Trophoblast cell (in vitro differentiated cells and primary cell): Measurements from ENCODE around the gene ASXL2.

ENCODE experiments used
- DNase-seq, 2 donors: peaks; one replicate each; pipeline ENCODE4 v3.0.0-alpha.2; 2016
- H2AFZ ChIP-seq: 2 replicates; pipeline ENCODE4 v1.6.1; 2013; ENCODE audit warnings: low read length, moderate library complexity, mild to moderate bottlenecking; ENCODE audit not compliant: insufficient read depth, poor library complexity
- H2AK5ac ChIP-seq: 2 replicates; pipeline ENCODE4 v1.6.1; 2013; ENCODE audit warnings: mild to moderate bottlenecking, low read length
- H2BK120ac ChIP-seq: 2 replicates; pipeline ENCODE4 v1.6.1; 2013; ENCODE audit warnings: low read length, mild to moderate bottlenecking, moderate library complexity; ENCODE audit not compliant: insufficient read depth, poor library complexity
- H2BK12ac ChIP-seq: 2 replicates; pipeline ENCODE4 v1.6.1; 2013; ENCODE audit warnings: mild to moderate bottlenecking, low read length, moderate library complexity
- H2BK5ac ChIP-seq: 2 replicates; pipeline ENCODE4 v1.6.1; 2013; ENCODE audit warnings: low read length, low read depth, moderate library complexity, mild to moderate bottlenecking; ENCODE audit not compliant: poor library complexity
- H3K14ac ChIP-seq: 2 replicates; pipeline ENCODE4 v1.6.1; 2013; ENCODE audit warnings: mild to moderate bottlenecking, low read length
- H3K18ac ChIP-seq: 2 replicates; pipeline ENCODE4 v1.6.1; 2013; ENCODE audit warnings: mild to moderate bottlenecking, low read length
- H3K23ac ChIP-seq: 2 replicates; pipeline ENCODE4 v1.6.1; 2013; ENCODE audit warnings: low read length
- H3K27ac ChIP-seq: 2 replicates; pipeline ENCODE4 v1.5.1; 2013; ENCODE audit warnings: low read depth, mild to moderate bottlenecking, inconsistent platforms, low read length, moderate library complexity
- H3K27me3 ChIP-seq: 2 replicates; pipeline ENCODE4 v1.6.1; 2013; ENCODE audit warnings: inconsistent platforms, mild to moderate bottlenecking, low read length, moderate library complexity; ENCODE audit not compliant: insufficient read depth
- H3K36me3 ChIP-seq, 2 experiments: 1 replicate in 1 of 2; 2 replicates in 1 of 2; pipeline ENCODE4 v1.6.1; 2013; ENCODE audit warnings: low read length in 2 of 2, mild to moderate bottlenecking in 2 of 2, moderate library complexity in 1 of 2; ENCODE audit not compliant: insufficient read depth in 2 of 2, control insufficient read depth in 1 of 2
- H3K4ac ChIP-seq: 2 replicates; pipeline ENCODE4 v1.6.1; 2013; ENCODE audit warnings: low read depth, mild to moderate bottlenecking, low read length, moderate library complexity
- H3K4me1 ChIP-seq, 2 experiments: 1 replicate in 1 of 2; 2 replicates in 1 of 2; pipeline ENCODE4 v1.6.1; 2013; ENCODE audit warnings: low read length in 2 of 2, mild to moderate bottlenecking in 2 of 2, moderate library complexity in 1 of 2; ENCODE audit not compliant: insufficient read depth in 2 of 2, control insufficient read depth in 1 of 2
- H3K4me2 ChIP-seq: 2 replicates; pipeline ENCODE4 v1.6.1; 2013; ENCODE audit warnings: inconsistent platforms, mild to moderate bottlenecking, low read length, moderate library complexity
- H3K4me3 ChIP-seq: 2 replicates; pipeline ENCODE4 v1.5.1; 2013; ENCODE audit warnings: mild to moderate bottlenecking, low read depth, low read length, inconsistent platforms
- H3K79me1 ChIP-seq: one replicate; pipeline ENCODE4 v1.6.1; 2013; ENCODE audit warnings: low read length
- H3K79me2 ChIP-seq: 2 replicates; pipeline ENCODE4 v1.6.1; 2013; ENCODE audit warnings: low read length, mild to moderate bottlenecking; ENCODE audit not compliant: control insufficient read depth, insufficient read depth, poor library complexity
- H3K9ac ChIP-seq: 2 replicates; pipeline ENCODE4 v1.6.1; 2013; ENCODE audit warnings: mild to moderate bottlenecking, low read length
- H3K9me3 ChIP-seq: 2 replicates; pipeline ENCODE4 v1.6.1; 2013; ENCODE audit warnings: low read depth, mild to moderate bottlenecking, control low read depth, inconsistent platforms, low read length; ENCODE audit not compliant: insufficient read depth
- H4K12ac ChIP-seq: 2 replicates; pipeline ENCODE4 v1.6.1; 2013; ENCODE audit warnings: low read depth, mild to moderate bottlenecking, low read length, moderate library complexity
- H4K8ac ChIP-seq: 2 replicates; pipeline ENCODE4 v1.6.1; 2013; ENCODE audit warnings: low read depth, mild to moderate bottlenecking, low read length, moderate library complexity
- H4K91ac ChIP-seq: one replicate; pipeline ENCODE4 v1.6.1; 2013; ENCODE audit warnings: low read depth, mild to moderate bottlenecking, low read length, moderate library complexity
- WGBS: extraction: QIAGEN DNeasy Blood & Tissue Kit; methylation state at CpG from one replicate; pipeline ENCODE4 v1.1.7; 2013; ENCODE audit warnings: missing lambda C conversion rate; ENCODE audit not compliant: insufficient read length, insufficient coverage; ENCODE audit errors: extremely low coverage; 5-methylcytosine and 5-hydroxymethylcytosine counted together

ASXL2 gene

DNA sequence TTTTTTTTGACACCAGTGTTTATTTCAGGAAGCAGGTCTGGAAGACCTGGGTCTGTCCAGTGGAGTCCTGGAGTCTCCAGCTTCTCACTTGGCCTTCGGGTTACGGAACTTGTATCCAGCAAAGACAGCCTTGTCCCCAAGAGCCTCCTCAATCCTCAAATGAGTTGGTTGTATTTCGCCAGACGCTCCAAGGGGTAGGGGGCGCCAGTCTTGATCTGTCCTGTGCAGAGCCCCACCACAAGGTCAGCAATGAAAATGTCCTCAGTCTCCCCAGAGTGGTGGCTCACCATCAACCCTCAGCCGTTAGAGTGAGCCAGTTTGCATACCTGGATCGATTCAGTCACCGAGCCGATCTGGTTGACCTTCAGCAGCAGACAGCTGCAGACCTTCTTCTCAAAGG, 21.9 kb downstream of the ASXL2 start:
- no peak overlapping the region for H2AFZ ChIP-seq
- H3K14ac ChIP-seq: no peak overlapping the region
- no peak for DNase-seq
- H4K8ac ChIP-seq: no peak overlapping the region
- peaks cover 0 to 4% of the 10 kb centered on the region in 2 experiments for H3K36me3 ChIP-seq
- no peaks in the 10 kb centered on the region for H3K9me3 ChIP-seq
- H3K4me3 ChIP-seq: no peak overlapping the region
- H3K4ac ChIP-seq: no peak overlapping the region
- no peak overlapping the region for H3K4me2 ChIP-seq
- H2BK120ac ChIP-seq: no peak overlapping the region
- no peaks in the 10 kb centered on the region for H3K79me1 ChIP-seq
- H3K9ac ChIP-seq: no peak overlapping the region
- H4K12ac ChIP-seq: no peak overlapping the region
- no peak overlapping the region for H2BK5ac ChIP-seq
- H3K23ac ChIP-seq: no peak overlapping the region
- no peak overlapping the region for H2BK12ac ChIP-seq
- H3K27ac ChIP-seq: no peak overlapping the region
- WGBS: no CpG with 5 or more reads among the region's 9 CpGs
- H3K79me2 ChIP-seq: peaks cover 4% of the 10 kb centered on the region
- H4K91ac ChIP-seq: no peak overlapping the region
- H3K4me1 ChIP-seq: no peaks in the 10 kb centered on the region
- H2AK5ac ChIP-seq: no peak overlapping the region
- no peaks in the 10 kb centered on the region for H3K27me3 ChIP-seq
- H3K18ac ChIP-seq: no peak overlapping the region

DNA sequence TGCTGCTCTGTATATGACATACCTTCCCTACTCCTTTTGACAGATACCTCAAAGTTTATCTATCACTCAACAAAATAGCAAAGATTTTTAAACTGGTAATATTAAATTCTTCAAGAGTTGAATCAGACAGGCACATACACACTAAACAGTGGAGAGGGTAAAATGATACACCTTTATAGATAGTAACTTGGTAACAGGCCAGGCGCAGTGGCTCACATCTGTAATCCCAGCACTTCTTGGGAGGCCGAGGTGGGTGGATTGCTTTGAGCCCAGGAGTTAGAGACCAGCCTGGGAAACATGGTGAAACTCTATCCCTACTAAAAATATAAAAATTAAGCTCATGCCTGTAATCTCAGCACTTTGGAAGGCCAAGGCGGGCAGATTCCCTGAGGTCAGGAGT, 23.2 kb downstream of the ASXL2 start:
- Histone ChIP-seq H2AK5ac (no peak overlapping the region), H3K4me2 (no peak overlapping the region), H3K23ac (no peak overlapping the region), H2BK120ac (no peak overlapping the region), H3K18ac (no peak overlapping the region), H3K4me1 (no peaks in the 10 kb centered on the region), H3K27me3 (no peaks in the 10 kb centered on the region), H4K12ac (no peak overlapping the region), H4K91ac (no peak overlapping the region), H3K79me1 (no peaks in the 10 kb centered on the region), H3K4me3 (no peak overlapping the region), H3K79me2 (peaks cover 2% of the 10 kb centered on the region), H3K14ac (no peak overlapping the region), H3K9ac (no peak overlapping the region), H3K27ac (no peak overlapping the region), H2AFZ (no peak overlapping the region), H3K36me3 (peaks cover 0 to 4% of the 10 kb centered on the region in 2 experiments), H2BK12ac (no peak overlapping the region), H3K4ac (no peak overlapping the region), H3K9me3 (no peaks in the 10 kb centered on the region), H4K8ac (no peak overlapping the region), H2BK5ac (no peak overlapping the region)
- no CpG with 5 or more reads among the region's 3 CpGs for WGBS
- DNase-seq: no peak

DNA sequence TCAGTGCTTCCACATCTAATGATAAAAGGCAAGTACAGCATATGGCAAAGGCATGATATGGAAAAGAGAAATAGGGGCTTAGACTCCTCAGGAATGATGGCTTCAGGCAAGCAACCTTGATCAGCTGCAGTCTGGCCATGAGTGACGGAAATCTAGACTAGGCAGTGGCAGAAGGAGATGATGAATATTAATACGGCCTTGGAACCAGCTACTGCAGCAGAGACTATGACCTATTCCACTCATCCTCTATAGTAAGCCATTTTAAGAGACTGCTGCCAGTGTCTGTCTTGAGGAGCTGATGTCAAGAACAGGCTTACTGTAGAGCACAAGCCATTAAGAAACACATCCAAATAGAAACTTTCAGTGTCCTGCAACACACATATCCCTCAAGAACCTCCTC, 23.7 kb downstream of the ASXL2 start:
- Histone ChIP-seq H3K9me3 (no peaks in the 10 kb centered on the region), H3K18ac (peak overlapping the region; percentile 18), H3K27me3 (no peaks in the 10 kb centered on the region), H3K4me1 (no peaks in the 10 kb centered on the region), H4K12ac (no peak overlapping the region), H4K8ac (no peak overlapping the region), H3K4me2 (no peak overlapping the region), H3K14ac (no peak overlapping the region), H2BK120ac (no peak overlapping the region), H3K79me2 (peaks cover 2% of the 10 kb centered on the region), H3K4ac (peak overlapping the region; percentile 64), H4K91ac (no peak overlapping the region), H2BK12ac (no peak overlapping the region), H3K9ac (no peak overlapping the region), H2AK5ac (no peak overlapping the region), H3K36me3 (peaks cover 0 to 4% of the 10 kb centered on the region in 2 experiments), H2BK5ac (no peak overlapping the region), H3K23ac (no peak overlapping the region), H3K27ac (no peak overlapping the region), H3K79me1 (no peaks in the 10 kb centered on the region), H3K4me3 (no peak overlapping the region), H2AFZ (no peak overlapping the region)
- DNase-seq: peak; percentile 4 to 27
- WGBS: no CpG with 5 or more reads among the region's 2 CpGs

DNA sequence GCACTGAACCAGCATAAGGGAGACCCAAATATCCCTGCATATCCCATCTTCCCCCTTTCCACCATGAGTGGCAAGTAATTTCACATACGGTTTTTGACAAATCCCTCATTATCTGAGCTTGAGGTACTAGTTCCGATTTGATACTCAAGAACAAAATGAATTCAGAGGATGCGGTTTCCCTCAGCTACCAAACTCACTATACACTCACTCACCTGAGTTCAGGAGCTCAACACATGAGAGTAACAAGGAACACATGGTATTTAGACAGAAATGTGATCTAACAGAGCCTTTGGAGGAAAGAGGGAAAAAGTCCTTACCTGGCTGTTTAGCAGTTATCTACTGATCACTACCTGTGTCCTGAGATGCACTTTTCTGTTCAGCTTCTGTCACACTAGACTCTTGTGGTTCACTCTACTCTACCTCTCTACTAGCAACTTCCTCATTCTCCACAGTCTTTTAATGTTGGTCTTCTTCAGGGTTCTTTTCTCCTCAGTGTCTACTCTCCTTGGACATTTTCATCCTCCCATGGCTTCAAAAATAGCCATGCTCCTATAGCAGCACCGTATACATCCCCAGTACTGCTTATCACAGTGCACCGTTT, 25.1 kb downstream of the ASXL2 start:
- H4K8ac ChIP-seq: no peak overlapping the region
- H3K27me3 ChIP-seq: no peaks in the 10 kb centered on the region
- no peak overlapping the region for H3K18ac ChIP-seq
- H3K4me1 ChIP-seq: no peaks in the 10 kb centered on the region
- H3K4ac ChIP-seq: no peak overlapping the region
- peaks cover 2% of the 10 kb centered on the region for H3K79me2 ChIP-seq
- no peak overlapping the region for H3K14ac ChIP-seq
- no peak overlapping the region for H3K9ac ChIP-seq
- H2AK5ac ChIP-seq: no peak overlapping the region
- H3K36me3 ChIP-seq: peaks cover 0 to 4% of the 10 kb centered on the region in 2 experiments
- no peak overlapping the region for H2BK12ac ChIP-seq
- H3K27ac ChIP-seq: no peak overlapping the region
- no peaks in the 10 kb centered on the region for H3K79me1 ChIP-seq
- H2BK5ac ChIP-seq: no peak overlapping the region
- no peak overlapping the region for H3K4me2 ChIP-seq
- H4K91ac ChIP-seq: no peak overlapping the region
- H2BK120ac ChIP-seq: no peak overlapping the region
- no peak overlapping the region for H2AFZ ChIP-seq
- peak in 1 of 2 donors; percentile 11 for DNase-seq
- H4K12ac ChIP-seq: no peak overlapping the region
- H3K23ac ChIP-seq: no peak overlapping the region
- H3K9me3 ChIP-seq: no peaks in the 10 kb centered on the region
- peak overlapping the region; percentile 45 for H3K4me3 ChIP-seq
- no CpG with 5 or more reads among the region's 5 CpGs for WGBS
